BE2C (cell line): ENCODE measurements around the gene FAM162B.

Experiments used
- DNase-seq: peaks from one replicate; pipeline ENCODE4 v3.0.0-alpha.2; 2020
- H3K27me3 ChIP-seq: fragments of 250-450 bp; sonication (Bioruptor Pico); 2 replicates; pipeline ENCODE4 v1.5.1; 2020; ENCODE audit warnings: mild to moderate bottlenecking
- H3K36me3 ChIP-seq: fragments of 250-450 bp; sonication (Bioruptor Pico); 2 replicates; pipeline ENCODE4 v1.5.1; 2020; ENCODE audit warnings: mild to moderate bottlenecking
- H3K4me1 ChIP-seq: fragments of 250-450 bp; sonication (Bioruptor Pico); 2 replicates; pipeline ENCODE4 v1.5.1; 2020
- H3K4me3 ChIP-seq: 2 replicates; pipeline ENCODE4 v1.5.1; 2011; ENCODE audit warnings: low read depth, low read length
- H3K9me3 ChIP-seq: fragments of 250-450 bp; sonication (Bioruptor Pico); 2 replicates; pipeline ENCODE4 v1.5.1; 2020
- TF ChIP-seq, protein P1 (sequence below): IDR thresholded peaks from 2 replicates; pipeline ENCODE4 v1.5.1; 2012; ENCODE audit warnings: mild to moderate bottlenecking, low read depth, low read length

The FAM162B gene

DNA sequence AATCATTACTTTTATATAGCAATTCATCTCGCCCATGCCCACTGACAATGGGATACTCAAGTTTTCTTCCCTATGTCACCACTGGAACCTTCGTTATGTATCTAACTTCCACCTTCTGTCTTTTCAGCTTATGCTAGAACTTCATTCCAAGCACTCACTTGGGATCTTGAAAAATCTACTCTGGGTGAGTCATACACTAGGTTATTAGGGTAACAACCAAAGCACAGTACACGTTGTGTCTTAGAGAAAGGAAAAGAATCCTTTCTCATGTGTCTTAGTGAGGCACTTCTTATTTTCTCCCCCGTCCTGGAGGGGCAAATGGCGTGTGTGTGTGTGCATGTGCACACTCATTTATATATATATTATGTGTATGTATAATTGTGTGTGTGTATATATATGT is 18.3 kb upstream of the FAM162B start:
- Histone ChIP-seq H3K36me3 (no peaks in the 10 kb centered on the region), H3K27me3 (no peaks in the 10 kb centered on the region), H3K4me3 (no peak overlapping the region), H3K9me3 (no peaks in the 10 kb centered on the region), H3K4me1 (no peaks in the 10 kb centered on the region; the same call in 1 of the 2 replicates)
- TF ChIP-seq, protein P1, sequence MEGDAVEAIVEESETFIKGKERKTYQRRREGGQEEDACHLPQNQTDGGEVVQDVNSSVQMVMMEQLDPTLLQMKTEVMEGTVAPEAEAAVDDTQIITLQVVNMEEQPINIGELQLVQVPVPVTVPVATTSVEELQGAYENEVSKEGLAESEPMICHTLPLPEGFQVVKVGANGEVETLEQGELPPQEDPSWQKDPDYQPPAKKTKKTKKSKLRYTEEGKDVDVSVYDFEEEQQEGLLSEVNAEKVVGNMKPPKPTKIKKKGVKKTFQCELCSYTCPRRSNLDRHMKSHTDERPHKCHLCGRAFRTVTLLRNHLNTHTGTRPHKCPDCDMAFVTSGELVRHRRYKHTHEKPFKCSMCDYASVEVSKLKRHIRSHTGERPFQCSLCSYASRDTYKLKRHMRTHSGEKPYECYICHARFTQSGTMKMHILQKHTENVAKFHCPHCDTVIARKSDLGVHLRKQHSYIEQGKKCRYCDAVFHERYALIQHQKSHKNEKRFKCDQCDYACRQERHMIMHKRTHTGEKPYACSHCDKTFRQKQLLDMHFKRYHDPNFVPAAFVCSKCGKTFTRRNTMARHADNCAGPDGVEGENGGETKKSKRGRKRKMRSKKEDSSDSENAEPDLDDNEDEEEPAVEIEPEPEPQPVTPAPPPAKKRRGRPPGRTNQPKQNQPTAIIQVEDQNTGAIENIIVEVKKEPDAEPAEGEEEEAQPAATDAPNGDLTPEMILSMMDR: no peak
- no peak for DNase-seq

DNA sequence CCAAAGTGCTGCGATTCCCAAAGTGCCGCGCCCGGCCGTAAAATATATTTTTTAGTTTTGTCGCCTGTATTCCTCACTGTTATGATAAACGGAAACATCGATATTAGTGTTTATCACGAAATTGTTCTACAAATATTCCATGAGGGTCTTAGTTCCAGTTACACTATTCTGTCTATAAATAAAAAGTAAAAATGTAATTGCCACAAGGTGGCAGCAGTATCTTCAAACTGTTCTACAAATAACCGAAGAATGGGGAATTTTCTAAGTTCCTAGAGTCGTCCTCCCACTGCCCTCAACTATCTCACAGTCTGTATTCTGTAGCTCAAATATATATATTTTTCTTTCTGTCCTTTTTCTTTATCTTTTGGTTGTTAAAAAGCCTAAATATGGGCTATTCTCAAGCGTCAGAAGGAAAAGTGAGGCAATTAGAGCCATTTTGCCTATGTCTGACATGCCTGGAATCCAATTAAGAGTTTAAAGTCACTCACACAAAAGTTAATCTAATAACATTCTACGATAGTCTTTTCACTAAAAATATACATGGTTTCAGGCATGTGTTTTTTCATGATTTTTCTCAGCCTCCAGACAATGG is 14.2 kb upstream of the FAM162B start:
- Histone ChIP-seq H3K36me3 (no peaks in the 10 kb centered on the region), H3K9me3 (no peaks in the 10 kb centered on the region), H3K4me1 (no peaks in the 10 kb centered on the region; the same call in 1 of the 2 replicates), H3K27me3 (no peaks in the 10 kb centered on the region), H3K4me3 (peak overlapping the region; percentile 39)
- no peak for DNase-seq
- TF ChIP-seq, protein P1: peak; percentile 49

DNA sequence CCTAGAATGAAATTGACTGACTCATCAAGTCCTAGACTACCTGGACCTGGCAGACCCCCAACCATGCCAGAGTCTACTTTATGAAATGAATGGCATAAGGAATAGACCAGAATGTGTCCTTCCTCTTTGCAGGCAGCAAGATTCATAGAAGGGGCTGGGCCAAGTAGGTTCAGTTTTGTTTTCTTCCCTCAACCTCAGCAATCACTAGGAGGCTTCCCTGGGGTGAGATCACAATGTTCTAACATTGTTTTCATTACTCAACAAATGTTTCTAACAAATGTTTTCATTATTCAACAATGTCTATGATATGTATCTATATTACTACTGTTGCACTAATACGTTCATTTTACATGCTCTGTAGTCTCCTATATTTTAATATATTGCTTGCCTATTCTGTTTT is 8.4 kb upstream of the FAM162B start:
- TF ChIP-seq, protein P1: no peak
- H3K36me3 ChIP-seq: no peaks in the 10 kb centered on the region
- no peak overlapping the region for H3K4me3 ChIP-seq
- no peaks in the 10 kb centered on the region; the same call in 1 of the 2 replicates for H3K4me1 ChIP-seq
- no peaks in the 10 kb centered on the region for H3K27me3 ChIP-seq
- no peaks in the 10 kb centered on the region for H3K9me3 ChIP-seq
- DNase-seq: no peak

DNA sequence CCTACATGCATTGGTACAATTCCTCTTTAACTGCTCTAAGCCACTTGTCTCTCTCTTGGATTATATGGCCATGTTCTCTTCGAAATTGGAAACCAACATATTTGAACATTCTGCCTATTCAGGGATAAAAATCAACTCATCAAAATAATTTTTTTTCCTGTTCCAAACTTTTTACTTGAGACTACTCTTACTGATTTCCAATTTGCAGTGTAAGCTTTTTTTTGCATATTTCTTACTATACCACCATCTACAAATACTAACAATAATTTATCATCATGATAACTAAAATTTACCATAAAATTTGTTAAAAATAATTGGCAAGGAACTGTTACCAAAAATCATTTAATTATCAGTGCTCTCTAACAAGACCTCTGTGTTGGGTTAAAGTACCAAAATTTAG is 6.9 kb upstream of the FAM162B start:
- Histone ChIP-seq H3K27me3 (no peaks in the 10 kb centered on the region), H3K9me3 (no peaks in the 10 kb centered on the region), H3K4me1 (peaks cover under 1% of the 10 kb centered on the region), H3K4me3 (no peak overlapping the region), H3K36me3 (no peaks in the 10 kb centered on the region)
- DNase-seq: no peak
- TF ChIP-seq, protein P1: no peak

DNA sequence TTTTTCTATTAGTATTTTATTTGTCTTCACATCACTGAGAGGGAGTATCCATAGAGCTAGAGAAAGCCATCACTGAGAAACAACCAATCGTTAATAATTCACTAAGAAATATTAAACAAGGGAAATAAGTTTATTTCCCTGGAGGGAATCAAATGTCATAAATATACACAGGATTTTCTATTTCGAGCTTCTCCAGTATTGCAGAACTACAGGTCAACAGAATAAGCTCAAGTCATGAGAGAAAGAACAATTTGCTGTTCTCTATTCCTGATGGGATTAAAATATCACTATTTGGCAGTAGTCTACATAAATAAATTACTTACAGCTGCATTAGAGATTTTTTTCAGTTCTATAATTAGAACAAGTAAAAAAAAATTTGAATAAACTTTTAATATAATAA is 2.2 kb upstream of the FAM162B start:
- Histone ChIP-seq H3K4me3 (no peak overlapping the region), H3K4me1 (peaks cover 15% of the 10 kb centered on the region), H3K36me3 (no peaks in the 10 kb centered on the region), H3K27me3 (no peaks in the 10 kb centered on the region), H3K9me3 (peaks cover 3% of the 10 kb centered on the region; the same call in 1 of the 2 replicates)
- no peak for DNase-seq
- TF ChIP-seq, protein P1: no peak

DNA sequence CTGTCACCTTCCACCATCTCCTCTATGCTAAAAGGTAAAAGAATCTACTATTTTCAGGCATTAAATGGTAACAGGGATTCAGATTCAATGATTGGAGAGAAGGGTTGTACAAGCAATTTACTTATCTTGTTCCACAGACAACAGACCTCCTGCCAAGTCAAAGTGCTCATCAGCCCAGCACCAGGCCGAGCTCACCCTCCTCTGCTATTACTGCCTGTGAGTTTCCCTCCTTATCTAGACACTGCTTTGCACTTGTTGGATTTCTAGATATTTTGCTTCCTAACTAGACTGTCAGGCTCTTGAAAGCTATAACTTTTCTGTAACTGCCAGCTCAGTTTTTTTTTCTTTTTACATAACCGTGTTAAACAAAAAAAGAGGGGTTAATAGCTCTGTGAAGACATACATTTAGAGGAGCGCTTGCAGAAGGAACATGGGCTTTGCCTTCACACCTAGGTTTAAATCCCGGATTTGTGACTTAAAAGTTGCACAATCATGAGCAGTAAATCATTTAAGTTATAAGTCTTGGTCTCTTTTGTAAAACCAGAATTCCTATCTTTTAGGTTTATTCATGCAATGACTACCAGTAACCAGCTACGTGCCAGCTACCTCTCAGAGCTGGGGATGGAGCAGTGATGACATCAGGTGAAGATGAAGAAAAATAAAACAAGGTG is 1.1 kb upstream of the FAM162B start:
- H3K4me3 ChIP-seq: no peak overlapping the region
- peak; percentile 43 for DNase-seq
- TF ChIP-seq, protein P1: no peak
- H3K9me3 ChIP-seq: peaks cover 3% of the 10 kb centered on the region; the same call in 1 of the 2 replicates
- no peaks in the 10 kb centered on the region for H3K27me3 ChIP-seq
- H3K4me1 ChIP-seq: peaks cover 25% of the 10 kb centered on the region
- no peaks in the 10 kb centered on the region for H3K36me3 ChIP-seq
